ENCODE measurements around the gene SMOC2.

The SMOC2 gene

GRCh38 chr6:168628732-168629245 is 187.8 kb downstream of the SMOC2 start:
- TF ChIP-seq, protein P1, sequence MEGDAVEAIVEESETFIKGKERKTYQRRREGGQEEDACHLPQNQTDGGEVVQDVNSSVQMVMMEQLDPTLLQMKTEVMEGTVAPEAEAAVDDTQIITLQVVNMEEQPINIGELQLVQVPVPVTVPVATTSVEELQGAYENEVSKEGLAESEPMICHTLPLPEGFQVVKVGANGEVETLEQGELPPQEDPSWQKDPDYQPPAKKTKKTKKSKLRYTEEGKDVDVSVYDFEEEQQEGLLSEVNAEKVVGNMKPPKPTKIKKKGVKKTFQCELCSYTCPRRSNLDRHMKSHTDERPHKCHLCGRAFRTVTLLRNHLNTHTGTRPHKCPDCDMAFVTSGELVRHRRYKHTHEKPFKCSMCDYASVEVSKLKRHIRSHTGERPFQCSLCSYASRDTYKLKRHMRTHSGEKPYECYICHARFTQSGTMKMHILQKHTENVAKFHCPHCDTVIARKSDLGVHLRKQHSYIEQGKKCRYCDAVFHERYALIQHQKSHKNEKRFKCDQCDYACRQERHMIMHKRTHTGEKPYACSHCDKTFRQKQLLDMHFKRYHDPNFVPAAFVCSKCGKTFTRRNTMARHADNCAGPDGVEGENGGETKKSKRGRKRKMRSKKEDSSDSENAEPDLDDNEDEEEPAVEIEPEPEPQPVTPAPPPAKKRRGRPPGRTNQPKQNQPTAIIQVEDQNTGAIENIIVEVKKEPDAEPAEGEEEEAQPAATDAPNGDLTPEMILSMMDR (IDR thresholded peaks at IDR 0.05; ENCODE audit: insufficient read depth, low read depth, low read length, missing control alignments): no peak
- no peak overlapping the region for H3K4me3 ChIP-seq (ENCODE audit: low read depth, low read length)
- DNase-seq (ENCODE audit: low read depth): no peak

GRCh38 chr6:168631564-168631963 is 190.6 kb downstream of the SMOC2 start:
- no peak for DNase-seq (ENCODE audit: low read depth)
- H3K4me3 ChIP-seq (ENCODE audit: low read depth, low read length): no peak overlapping the region
- TF ChIP-seq, protein P1 (IDR thresholded peaks at IDR 0.05; ENCODE audit: insufficient read depth, low read depth, low read length, missing control alignments): no peak

- no peak overlapping the region for H3K4me3 ChIP-seq (ENCODE audit: low read depth, low read length)
- TF ChIP-seq, protein P1 (IDR thresholded peaks at IDR 0.05; ENCODE audit: insufficient read depth, low read depth, low read length, missing control alignments): no peak
- DNase-seq (ENCODE audit: low read depth): no peak
These were observed 191.7 kb downstream of the SMOC2 start for GRCh38 chr6:168632694-168633093.

- H3K4me3 ChIP-seq (ENCODE audit: low read depth, low read length): no peak overlapping the region
- no peak for DNase-seq (ENCODE audit: low read depth)
- TF ChIP-seq, protein P1 (IDR thresholded peaks at IDR 0.05; ENCODE audit: insufficient read depth, low read depth, low read length, missing control alignments): no peak
These were observed 193.8 kb downstream of the SMOC2 start for GRCh38 chr6:168634541-168635328.

- no peak for DNase-seq (ENCODE audit: low read depth)
- H3K4me3 ChIP-seq (ENCODE audit: low read depth, low read length): no peak overlapping the region
- TF ChIP-seq, protein P1 (IDR thresholded peaks at IDR 0.05; ENCODE audit: insufficient read depth, low read depth, low read length, missing control alignments): no peak
These were observed 195.4 kb downstream of the SMOC2 start for GRCh38 chr6:168636147-168637004.

DNA sequence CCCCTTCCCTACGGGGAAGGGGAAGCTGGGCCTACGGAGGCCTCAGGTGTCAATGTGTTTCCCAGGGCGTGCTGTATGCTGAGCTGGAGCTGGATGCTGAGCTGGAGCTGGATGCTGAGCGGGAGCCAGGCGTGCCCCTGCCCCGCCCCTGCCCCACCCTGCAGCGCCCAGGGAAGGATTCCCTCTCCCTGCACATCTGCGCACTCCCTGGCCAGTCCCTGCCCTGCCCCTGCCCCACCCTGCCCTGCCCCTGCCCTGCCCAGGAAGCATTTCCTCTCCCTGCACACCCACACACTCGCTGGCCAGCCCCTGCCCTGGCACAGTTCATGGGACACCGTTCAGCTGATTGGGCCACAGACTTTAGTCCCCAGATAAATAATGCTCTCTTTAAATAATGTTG is 196.8 kb downstream of the SMOC2 start:
- TF ChIP-seq, protein P1 (IDR thresholded peaks at IDR 0.05; ENCODE audit: insufficient read depth, low read depth, low read length, missing control alignments): no peak
- H3K4me3 ChIP-seq (ENCODE audit: low read depth, low read length): no peak overlapping the region
- no peak for DNase-seq (ENCODE audit: low read depth)

All from GM12865 (cell line).